HG03378 (cell line): Measurements from ENCODE around the gene INO80C.

Source experiments
- ATAC-seq: cut with Tn5 transposase; IDR thresholded peaks from one replicate; pipeline ENCODE4 v1.9.1; 2021; ENCODE audit warnings: mild to moderate bottlenecking, moderate library complexity; ENCODE audit not compliant: unreplicated experiment

The INO80C gene

DNA sequence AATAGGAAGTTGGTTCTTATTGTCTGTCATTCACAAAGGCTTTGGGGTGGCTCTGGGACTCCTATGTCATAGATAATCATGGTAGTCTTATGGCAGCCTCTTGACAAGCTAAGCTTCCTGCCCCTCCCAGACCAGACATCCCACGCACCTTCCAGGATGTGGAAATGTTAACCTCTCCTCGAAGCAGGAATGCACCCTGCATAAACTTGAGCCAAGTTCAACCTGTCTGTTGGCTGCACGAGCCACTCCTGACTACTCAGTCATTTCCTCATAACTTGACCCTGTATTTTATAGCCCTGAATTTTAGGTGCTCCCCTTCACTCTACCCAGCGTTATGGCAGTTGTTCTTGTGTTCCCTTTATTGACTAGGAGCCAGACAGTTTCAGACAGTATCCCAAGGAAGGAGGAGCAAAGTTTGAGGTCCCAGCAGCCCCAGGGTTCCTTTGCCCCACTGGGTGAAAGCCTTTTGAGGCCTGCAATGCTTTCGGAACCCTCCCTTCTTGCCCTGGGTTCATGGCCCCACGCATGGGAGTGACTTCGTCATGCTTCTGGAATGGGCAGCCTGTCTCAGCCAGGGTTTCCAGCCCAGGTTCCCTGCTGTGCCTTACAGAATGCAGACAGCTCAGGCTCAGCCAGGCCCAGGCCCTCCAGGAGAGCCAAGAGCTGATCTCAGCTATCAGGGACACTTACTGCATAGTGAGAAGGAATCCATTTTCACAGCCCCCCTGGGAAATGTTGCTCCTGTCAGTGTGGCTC is 15.6 kb upstream of the INO80C start:
- ATAC-seq, result no peak

DNA sequence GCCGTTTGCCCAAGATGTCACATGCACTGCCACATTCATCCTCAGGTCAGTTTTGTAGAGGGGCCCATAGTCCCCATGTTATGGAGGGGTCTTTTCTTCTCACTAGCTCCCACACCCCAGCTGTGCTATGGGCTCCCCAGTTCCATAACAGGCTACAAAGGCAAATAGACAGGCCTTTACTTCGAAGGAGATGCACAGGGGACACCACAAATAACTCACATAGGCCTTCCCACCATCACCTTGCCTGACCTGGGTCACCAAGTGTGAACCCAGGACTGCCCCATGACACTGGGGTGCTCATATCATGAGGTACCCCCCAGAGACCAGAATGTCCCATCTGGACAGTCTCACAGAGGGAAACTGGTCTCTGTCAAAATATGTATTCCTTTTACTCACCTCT is 15.0 kb upstream of the INO80C start:
- no peak for ATAC-seq

DNA sequence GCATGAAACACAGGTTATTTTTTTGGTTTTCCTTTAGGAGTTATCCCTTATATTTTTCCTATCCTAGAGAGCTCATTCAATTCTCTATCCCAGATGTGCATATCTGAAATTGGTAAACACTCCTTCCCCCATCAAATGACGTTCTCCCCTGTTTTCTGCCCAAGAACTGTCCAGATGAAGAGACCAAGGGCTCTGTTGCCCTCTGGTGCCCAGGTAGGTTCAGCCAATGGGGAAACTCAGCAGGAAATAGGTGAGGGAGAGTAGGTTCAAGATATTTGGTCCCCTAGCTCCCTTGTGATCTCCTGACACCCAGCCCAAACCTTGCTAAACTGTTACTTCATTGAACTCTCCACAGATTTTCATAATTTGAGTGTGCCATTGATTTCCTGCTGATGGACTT is 14.1 kb upstream of the INO80C start:
- ATAC-seq, result peak; percentile 20

DNA sequence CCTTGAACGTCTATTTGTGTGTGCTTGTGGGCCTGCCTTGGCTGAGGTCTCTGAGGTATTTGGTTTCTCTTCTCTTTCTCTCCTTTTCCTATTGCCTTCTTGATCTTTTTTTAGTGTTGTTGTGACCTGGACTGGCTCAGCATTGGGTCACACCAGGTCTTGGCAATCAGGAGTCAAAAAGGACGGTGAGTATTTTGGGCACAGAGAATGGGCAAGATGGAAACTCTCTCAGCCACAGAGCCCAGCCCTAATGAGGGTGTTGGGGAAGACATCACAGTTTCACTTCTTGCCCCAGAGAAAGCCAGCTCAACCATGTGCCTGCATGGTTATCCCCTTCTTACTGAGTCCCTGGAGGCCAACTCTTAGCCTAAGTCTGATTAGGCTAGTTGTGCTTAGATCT is 13.7 kb upstream of the INO80C start:
- ATAC-seq, result peak; percentile 92

DNA sequence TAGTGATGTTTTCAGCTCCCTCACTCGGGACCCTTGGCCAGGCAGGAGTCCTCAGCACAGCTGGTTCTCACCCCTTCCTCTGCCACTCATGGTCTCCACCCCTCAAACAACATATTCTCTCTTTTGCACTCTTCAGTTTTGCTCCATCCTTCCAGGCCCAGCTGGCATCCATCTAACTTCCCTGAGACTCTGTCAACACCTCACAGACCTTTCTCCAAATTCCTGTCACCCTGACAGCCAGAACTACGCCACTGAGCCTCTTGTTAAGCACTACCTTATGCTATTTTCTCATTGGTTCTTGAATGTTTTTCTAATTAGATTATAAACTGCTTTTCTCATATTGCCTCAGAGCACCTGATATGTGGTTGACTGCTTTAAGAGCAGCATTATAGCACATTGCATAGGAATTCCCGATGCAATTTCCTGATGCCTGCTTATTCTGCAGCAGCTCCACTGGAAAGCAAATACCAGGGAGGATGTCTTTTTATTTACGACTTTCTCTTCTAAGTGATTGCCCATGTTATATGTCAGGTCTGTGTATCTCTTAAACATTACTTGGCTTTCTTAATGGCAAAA is 12.4 kb upstream of the INO80C start:
- ATAC-seq, result no peak

DNA sequence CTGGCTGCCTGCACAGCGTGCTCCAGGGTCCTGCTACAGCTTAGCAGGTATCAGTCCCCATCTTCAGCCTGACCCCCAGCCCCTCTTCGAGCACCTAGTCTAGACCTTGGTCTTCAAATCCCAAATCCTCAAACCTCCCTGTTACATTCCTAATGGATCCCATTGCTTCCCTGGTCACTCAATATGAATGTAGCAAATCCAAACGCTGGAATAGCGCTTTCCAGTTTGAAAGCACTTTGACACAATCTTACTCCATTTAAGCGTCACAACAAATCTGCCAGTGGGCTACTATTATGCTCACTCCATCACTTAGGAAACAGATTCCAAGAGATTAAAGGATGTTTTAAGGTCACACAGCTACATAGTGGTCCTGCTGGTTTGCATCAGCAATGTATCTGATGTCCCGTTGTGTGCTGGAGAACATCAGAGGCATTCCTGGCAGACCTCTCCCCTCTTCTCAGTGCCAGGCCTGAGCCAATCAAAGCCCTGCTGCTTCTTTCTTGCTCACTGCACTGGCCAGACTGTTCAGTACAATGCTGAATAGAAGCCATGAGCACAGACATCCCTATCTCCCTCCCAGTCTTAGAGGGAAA is 11.1 kb upstream of the INO80C start:
- ATAC-seq, result no peak

DNA sequence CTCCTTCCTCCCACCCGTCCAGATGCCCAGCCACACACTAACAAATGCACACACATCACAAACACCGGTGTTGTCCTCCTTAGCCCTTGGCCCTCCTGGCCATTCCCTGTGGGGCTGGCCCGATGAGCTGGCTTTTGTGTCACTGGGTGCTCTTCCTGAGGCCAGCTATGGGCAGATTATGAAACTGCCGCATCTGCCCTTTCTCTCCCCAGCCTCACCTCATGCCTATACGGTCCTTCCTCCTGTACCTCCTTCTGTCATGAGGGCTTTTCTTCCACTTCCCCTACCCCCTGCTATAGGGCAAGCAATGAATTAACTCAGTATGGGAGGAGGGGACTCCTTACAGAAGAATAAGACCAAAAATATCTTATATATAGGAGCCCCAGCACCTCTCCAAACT is 10.3 kb upstream of the INO80C start:
- no peak for ATAC-seq

DNA sequence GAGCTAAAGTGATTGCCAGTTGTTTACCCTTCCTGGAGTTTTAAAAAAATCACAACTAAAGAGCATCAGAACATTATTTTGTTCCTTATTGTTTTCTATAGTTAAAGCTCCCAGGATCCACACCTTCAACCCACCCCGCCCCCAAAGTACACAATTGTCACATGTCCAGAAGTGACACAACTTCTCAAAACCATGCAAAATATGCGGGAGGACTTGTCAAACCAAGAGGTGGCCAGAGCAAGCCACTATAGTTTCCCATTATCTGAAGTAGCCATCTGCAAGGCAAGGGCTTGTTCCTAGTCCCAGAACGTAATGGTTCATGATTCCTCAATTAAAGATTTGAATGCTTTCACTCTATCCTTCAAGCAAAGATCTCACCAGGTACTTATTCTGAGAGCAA is 9.9 kb upstream of the INO80C start:
- no peak for ATAC-seq

DNA sequence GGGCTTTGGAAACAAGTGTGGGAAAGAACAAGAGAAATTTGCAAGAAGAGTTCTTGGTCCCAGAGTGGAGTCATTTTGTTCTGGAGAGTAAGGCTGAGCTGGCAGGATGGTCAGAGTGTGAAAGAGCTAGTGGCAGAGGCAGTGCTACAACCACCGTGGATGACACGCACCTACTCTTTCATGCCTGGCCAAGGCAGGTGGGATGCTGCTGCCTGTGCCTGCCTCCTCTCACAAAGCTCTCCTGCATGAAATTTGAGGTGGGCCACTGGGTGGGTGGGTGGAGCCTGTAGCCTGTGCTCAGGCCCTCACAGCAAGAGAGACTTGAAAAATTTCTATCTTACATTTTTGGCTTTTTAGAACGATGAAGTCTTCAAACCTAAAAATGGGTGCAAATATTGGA is 9.4 kb upstream of the INO80C start:
- ATAC-seq, result no peak

DNA sequence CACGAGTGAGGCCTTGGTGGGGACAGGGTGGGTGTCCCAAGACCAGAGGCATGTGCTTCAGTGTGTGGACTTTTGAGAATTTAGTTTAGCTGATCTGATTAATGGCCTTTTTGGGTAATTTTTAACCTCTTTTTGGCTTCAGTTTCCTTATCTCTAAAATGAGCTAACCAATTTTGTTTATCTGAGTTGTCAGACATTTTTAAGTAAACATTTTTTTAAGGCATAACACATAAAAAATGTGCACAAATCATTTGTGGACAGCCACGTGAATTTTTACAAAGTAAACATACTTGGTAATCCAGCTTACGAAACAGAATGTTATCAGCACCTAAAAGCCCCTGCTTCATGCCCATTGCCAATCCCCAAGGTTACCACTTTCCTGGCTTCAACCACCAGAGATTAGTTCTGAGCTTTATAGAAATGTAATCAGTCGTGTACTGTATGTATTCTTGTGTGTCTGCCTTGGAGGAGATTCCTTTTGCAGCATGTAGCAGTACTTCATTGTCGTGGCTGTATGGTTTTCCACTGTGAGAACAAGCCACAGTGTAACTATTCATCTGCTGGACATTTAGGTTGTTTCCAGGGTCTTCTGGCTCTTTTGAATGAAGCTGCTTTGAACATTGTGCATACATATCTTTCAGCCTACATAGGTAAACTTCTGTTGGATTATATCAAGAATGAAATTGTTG is 8.4 kb upstream of the INO80C start:
- no peak for ATAC-seq

DNA sequence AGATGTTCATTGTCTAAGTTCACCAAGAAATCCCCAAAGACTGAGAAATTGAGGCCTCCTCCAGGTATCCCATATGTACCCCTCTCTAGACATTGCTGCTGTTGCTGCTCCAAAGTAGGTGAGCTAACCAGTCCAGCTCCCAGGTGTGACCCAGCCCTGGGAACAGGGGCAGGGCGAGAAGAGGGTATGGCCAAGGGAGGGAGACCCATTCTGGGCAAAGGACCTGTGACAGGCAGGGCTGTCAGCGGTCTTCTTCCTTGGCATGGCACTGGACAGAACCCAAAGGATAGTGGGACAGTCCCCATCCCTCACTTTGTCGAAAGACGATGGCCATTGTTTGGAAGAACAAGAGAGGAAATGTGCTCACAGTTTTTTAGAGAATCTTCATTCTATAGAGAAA is 7.2 kb upstream of the INO80C start:
- ATAC-seq, result no peak

DNA sequence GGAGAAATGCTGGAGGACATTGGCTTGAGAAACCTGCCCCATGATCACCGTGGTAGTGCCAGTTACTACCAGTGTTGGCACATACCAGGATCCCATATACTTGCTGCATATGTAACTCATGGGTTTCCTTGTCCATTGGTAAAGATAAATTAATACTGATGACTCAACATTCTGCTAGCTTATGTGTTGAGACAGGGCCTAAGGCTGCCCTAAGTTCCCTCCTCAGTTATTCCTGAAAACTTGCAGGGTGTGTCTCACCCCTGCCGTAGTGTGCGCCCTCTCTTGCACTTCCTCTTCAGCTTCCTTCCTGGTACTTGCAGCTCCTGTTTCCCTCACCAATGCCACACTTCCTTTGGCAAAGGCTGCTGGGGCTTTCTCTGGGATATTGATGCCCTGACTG is 4.3 kb upstream of the INO80C start:
- no peak for ATAC-seq

DNA sequence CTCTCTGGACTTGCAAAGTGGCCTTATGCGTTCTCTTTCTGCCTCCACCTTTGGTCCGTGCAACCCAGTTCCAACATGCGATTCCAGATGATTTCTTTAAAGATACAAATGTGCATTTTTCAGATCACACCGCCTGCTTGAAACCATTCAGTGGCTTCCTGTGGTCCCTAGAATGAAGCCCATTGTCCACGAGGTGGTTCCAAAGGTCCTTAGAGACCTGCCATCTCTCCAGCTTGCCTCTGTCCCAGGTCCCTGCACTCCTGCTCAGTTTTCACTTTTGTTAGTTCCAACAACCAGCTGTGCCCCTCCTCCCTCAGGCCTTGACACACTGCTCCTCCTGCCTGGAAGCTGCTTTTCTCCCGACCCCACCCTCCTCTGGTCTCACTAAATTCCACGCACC is 3.6 kb upstream of the INO80C start:
- ATAC-seq, result no peak

DNA sequence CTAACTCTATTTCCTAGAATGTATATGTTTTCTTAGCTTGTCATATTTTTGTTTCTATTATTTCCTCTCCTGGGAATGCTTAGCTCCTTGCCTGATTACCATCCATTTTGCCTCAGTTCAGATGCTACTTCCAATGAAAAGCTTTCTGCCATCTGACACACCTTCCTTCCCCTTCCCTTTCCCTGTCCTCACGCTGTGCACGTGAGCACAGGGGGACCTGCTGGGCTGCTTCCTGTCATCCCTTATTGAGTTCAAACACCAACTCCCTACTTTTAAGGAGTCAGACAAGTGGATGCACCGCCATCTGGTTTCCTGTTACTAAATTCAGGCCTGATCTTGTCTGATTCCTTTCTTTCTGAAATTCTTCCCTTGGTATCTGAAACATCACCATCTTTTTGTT is 2.4 kb upstream of the INO80C start:
- ATAC-seq, result no peak

DNA sequence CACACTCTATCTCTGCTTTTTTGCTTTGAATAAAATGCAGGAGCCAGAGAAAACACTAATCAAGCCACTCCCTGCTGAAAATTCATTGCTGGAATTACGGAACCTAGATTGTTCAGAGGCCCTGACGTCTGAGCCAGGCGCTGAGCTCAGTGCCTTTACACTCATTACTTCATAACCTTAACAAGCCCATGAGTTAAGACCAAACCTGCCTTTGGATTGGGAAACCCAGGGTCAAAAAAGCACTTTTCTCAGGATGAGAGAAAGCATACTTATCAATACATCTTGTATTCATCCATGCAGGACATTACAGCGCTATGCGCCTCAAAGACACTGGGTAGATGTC is 762 bp downstream of the INO80C start:
- peak; percentile 16 for ATAC-seq

DNA sequence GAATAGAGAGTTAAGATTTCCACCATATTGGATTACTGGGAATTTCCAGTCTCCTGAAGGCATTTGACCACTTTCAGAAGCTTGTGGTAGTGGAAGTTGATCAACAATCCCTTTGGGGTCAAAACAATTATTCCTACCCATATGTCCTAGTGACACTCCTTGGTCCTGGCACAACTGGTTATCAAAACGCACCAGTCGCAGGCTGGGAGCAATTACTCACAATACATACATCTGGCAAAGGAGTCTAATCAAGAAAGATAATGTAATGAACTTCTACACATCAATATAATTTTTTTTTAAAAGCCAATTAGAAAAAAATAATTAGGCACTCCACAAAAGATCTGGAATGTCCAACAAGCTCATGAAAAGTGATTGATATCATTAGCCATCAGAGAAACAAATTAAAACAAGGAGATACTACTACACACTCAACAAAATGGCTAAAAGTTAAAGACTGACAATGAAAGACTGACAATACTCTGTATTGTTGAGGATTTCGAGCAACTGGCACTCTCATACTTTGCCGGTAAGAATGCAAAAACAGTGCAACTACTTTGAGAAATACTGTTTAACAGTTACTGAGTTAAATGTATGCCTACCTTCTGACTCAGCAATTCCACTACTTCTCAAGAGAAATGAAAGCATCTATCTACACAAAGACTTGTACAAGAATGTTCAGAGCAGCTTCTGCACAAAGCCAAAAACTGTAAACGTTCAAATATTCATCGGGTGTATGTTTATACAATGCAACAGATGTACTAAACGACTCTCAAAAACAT is 2.0 kb downstream of the INO80C start:
- no peak for ATAC-seq

DNA sequence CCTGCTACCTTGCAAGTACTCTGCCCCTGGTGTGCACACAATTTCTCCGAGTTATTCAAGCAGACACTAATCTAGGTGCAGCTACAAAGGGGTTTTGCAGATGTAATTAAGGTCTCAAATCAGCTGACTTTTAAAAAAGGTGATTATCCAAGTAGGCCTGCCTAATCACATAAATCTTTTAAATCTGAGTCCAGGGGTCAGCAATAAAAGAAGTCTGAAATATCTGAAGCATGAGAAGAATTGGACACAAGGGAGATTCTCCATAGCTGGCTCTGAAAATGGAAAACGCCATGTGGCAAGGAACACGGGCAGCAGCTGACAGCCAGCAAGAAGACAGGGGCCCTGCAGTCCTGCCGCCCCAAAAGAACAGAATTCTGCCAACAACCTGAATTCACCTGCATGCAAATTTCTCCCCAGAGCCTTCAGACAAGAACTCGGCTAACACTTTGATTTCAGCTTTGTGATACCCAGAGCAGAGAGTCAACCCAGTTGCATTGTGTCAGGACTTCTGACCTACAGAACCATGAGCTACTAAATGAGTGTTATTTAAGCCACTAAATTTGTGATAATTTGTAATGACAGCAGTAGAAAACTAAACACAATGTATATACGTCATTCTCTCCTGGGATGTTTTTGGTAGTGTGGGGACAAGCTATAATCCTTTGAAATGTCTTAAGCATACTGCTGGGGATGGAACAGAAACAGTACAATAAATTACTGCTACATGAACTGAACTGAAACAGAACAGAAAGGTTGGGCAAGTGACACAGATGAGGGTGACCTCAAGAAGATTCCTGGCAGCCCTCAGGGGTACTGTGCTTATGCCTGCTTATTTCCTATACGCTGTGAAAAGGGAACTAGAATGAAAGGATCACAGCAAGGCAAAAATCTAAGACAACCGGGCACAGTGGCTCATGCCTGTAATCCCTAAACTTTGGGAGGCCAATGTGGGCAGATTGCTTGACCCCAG is 3.2 kb downstream of the INO80C start:
- no peak for ATAC-seq

DNA sequence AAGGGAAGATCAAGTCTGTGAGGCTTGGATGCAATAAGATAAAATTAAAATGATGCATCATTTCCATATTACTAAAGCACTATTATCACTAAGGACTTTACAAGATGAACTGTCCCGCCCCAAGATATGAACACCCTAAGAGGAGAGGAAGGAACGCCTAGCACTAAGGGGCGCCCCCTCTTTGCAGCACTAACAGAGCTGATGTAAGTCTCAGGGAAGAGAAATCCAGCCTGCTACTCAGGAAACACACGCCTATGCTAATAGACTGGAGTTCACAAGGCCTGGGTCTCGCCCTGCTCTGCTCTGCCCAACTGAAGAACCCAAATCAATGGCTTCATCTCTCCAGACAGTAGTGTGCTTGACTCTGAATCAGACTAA is 6.1 kb downstream of the INO80C start:
- no peak for ATAC-seq

DNA sequence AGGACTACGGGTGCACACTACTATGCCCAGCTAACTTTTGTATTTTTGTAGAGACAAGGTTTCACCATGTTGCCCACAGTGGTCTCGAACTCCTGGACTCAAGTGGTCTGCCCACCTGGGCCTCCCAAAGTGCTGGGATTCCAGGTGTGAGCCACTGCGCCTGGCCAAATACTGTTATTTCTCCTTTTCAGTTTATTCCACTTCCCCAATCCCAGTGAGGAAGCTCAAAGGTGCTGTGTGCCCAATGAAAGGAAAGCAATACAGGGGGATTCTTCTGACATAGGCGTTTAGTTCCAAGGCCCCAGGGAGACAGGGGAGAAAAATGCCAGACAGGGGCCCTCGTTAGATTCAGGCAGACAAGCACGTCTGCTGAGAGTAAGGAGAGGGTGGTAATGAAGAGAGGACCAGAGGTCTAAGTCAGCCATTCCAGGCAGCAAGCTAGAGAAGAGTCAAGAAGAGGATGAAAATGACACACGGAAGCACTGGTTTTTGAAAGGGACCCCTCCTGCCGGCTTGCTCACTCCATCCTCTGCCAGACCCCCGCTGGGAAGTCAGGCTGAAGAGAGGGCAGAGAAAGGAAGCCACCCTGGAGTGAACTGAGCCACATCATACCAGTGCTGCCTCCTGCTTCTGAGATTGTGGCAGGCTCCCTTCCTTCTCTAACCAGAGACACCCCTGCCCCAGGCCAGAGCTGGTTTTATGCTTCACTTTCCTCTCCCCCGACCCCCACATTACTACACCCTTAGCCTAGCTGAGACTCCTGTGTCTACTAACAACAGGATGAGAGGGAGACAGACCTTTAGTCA is 6.7 kb downstream of the INO80C start:
- ATAC-seq, result no peak
